Measurements from ENCODE around the gene DNLZ.

- TF ChIP-seq CTCF (IDR thresholded peaks at IDR 0.05; ENCODE audit: insufficient read depth, low read length, poor library complexity, severe bottlenecking) (no peak), EZH2phosphoT487 (conservative IDR thresholded peaks at IDR 0.05; ENCODE audit: low read length) (no peak)
Measured at GRCh38 chr9:136377341-136378169, 14.0 kb upstream of the DNLZ start.
